Astrocyte (in vitro differentiated cells and primary cell): ENCODE measurements around the gene ASB7. TPM values are rescaled to one million over a fixed set of nuclear protein-coding genes. Genes with fewer than 3 reads are reported as not detected.
"Not testable (repeated sequence)": the region's sequence is repeated elsewhere in the genome, so short reads cannot be mapped to it uniquely, and the experiment has no call there.

Experiments used
- DNase-seq: peaks from one replicate; pipeline ENCODE4 v3.0.0-alpha.2; 2010; ENCODE audit warnings: low read depth
- FAIRE-seq: peaks from 2 replicates; lab custom pipeline; 2011; peaks lifted over from hg19 to GRCh38; lab: Jason Lieb, UNC
- H2AFZ ChIP-seq: 2 replicates; pipeline ENCODE4 v1.6.0; 2012; ENCODE audit warnings: low read depth, low read length, inconsistent platforms
- H3K27ac ChIP-seq: 2 replicates; pipeline ENCODE4 v1.5.1; 2011; ENCODE audit warnings: low read depth, low read length, inconsistent platforms
- H3K27me3 ChIP-seq: 2 replicates; pipeline ENCODE4 v1.6.0; 2011; ENCODE audit warnings: low read length, inconsistent platforms; ENCODE audit not compliant: insufficient read depth
- H3K36me3 ChIP-seq: 2 replicates; pipeline ENCODE4 v1.5.1; 2011; ENCODE audit warnings: low read length, inconsistent platforms; ENCODE audit not compliant: insufficient read depth
- H3K4me1 ChIP-seq: 2 replicates; pipeline ENCODE4 v1.5.1; 2011; ENCODE audit warnings: low read length, inconsistent platforms; ENCODE audit not compliant: insufficient read depth
- H3K4me2 ChIP-seq: 2 replicates; pipeline ENCODE4 v1.6.0; 2012; ENCODE audit warnings: low read length, inconsistent platforms
- H3K4me3 ChIP-seq: 2 replicates; pipeline ENCODE4 v1.5.1; 2011; ENCODE audit warnings: low read depth, mild to moderate bottlenecking, low read length, inconsistent platforms; ENCODE audit not compliant: insufficient read depth
- H3K79me2 ChIP-seq: 2 replicates; pipeline ENCODE4 v1.6.0; 2012; ENCODE audit warnings: mild to moderate bottlenecking, low read length, inconsistent platforms; ENCODE audit not compliant: insufficient read depth
- H3K9ac ChIP-seq: 2 replicates; pipeline ENCODE4 v1.6.0; 2012; ENCODE audit warnings: mild to moderate bottlenecking, low read length, inconsistent platforms
- H3K9me3 ChIP-seq: 2 replicates; pipeline ENCODE4 v1.5.1; 2012; ENCODE audit warnings: low read depth, mild to moderate bottlenecking, low read length, inconsistent platforms; ENCODE audit not compliant: insufficient read depth
- H4K20me1 ChIP-seq: 2 replicates; pipeline ENCODE4 v1.6.0; 2012; ENCODE audit warnings: low read length, inconsistent platforms; ENCODE audit not compliant: insufficient read depth
- H3K27ac Mint-ChIP-seq: one replicate; pipeline ENCODE4 v1.8.0; 2021; ENCODE audit warnings: mild to moderate bottlenecking, mixed read lengths; ENCODE audit not compliant: unreplicated experiment
- H3K27me3 Mint-ChIP-seq: one replicate; pipeline ENCODE4 v1.8.0; 2021; ENCODE audit warnings: low read depth, mixed read lengths; ENCODE audit not compliant: unreplicated experiment
- H3K36me3 Mint-ChIP-seq: one replicate; pipeline ENCODE4 v1.8.0; 2021; ENCODE audit warnings: low read depth, mixed read lengths; ENCODE audit not compliant: unreplicated experiment
- H3K4me1 Mint-ChIP-seq: one replicate; pipeline ENCODE4 v1.8.0; 2021; ENCODE audit warnings: low read depth, mixed read lengths; ENCODE audit not compliant: unreplicated experiment
- H3K4me3 Mint-ChIP-seq: one replicate; pipeline ENCODE4 v1.8.0; 2021; ENCODE audit warnings: mild to moderate bottlenecking, moderate library complexity, mixed read lengths; ENCODE audit not compliant: unreplicated experiment
- H3K9me3 Mint-ChIP-seq: one replicate; pipeline ENCODE4 v1.8.0; 2021; ENCODE audit warnings: mild to moderate bottlenecking, mixed read lengths; ENCODE audit not compliant: unreplicated experiment
- CTCF ChIP-seq: IDR thresholded peaks from 2 replicates; pipeline ENCODE4 v1.5.1; 2011; ENCODE audit warnings: low read depth, mild to moderate bottlenecking, inconsistent platforms, low read length, moderate library complexity; ENCODE audit not compliant: insufficient read depth
- EZH2 ChIP-seq: IDR thresholded peaks from 2 replicates; pipeline ENCODE4 v1.6.1; 2012; ENCODE audit warnings: mild to moderate bottlenecking, low read length, inconsistent platforms; ENCODE audit not compliant: insufficient read depth
- total RNA-seq: library from RNA; stranded (reverse); gene quantifications from 2 replicates; pipeline ENCODE4 v1.2.1, GENCODE V29; 2021

The ASB7 gene
- total RNA-seq, 1 donor from 2014 or later: 14.4 TPM

GRCh38 chr15:100672959-100673358 is 70.6 kb downstream of the ASB7 start:
- H2AFZ ChIP-seq: no peak overlapping the region
- H3K9me3 ChIP-seq: no peaks in the 10 kb centered on the region
- no peak overlapping the region for H3K27ac ChIP-seq
- no peaks in the 10 kb centered on the region for H3K36me3 ChIP-seq
- H3K4me2 ChIP-seq: no peak overlapping the region
- no peaks in the 10 kb centered on the region for H3K79me2 ChIP-seq
- no peak overlapping the region for H3K4me3 ChIP-seq
- TF ChIP-seq CTCF (no peak), EZH2 (no peak)
- H4K20me1 ChIP-seq: no peaks in the 10 kb centered on the region
- Mint-ChIP-seq H3K36me3 (no peaks in the 10 kb centered on the region), H3K27ac (no peak overlapping the region), H3K27me3 (peaks cover 17% of the 10 kb centered on the region), H3K4me3 (no peak overlapping the region), H3K9me3 (peaks cover 13% of the 10 kb centered on the region), H3K4me1 (no peaks in the 10 kb centered on the region)
- H3K4me1 ChIP-seq: no peaks in the 10 kb centered on the region
- no peak overlapping the region for H3K9ac ChIP-seq
- H3K27me3 ChIP-seq: no peaks in the 10 kb centered on the region
- DNase-seq (no peak), FAIRE-seq (no peak)

GRCh38 chr15:100679151-100679550 is 76.8 kb downstream of the ASB7 start:
- H3K9me3 Mint-ChIP-seq: peaks cover 28% of the 10 kb centered on the region
- H3K9me3 ChIP-seq, H3K27me3 ChIP-seq, H3K27ac Mint-ChIP-seq, H4K20me1 ChIP-seq, FAIRE-seq, H3K9ac ChIP-seq, H3K4me1 Mint-ChIP-seq, DNase-seq, H3K36me3 Mint-ChIP-seq, H2AFZ ChIP-seq, H3K79me2 ChIP-seq, H3K4me3 Mint-ChIP-seq, H3K4me1 ChIP-seq, H3K4me3 ChIP-seq, H3K4me2 ChIP-seq, H3K36me3 ChIP-seq, H3K27ac ChIP-seq: not testable (repeated sequence)
- peaks cover 12% of the 10 kb centered on the region for H3K27me3 Mint-ChIP-seq

GRCh38 chr15:100680726-100681125 is 78.3 kb downstream of the ASB7 start:
- Histone ChIP-seq H4K20me1 (no peaks in the 10 kb centered on the region), H3K27ac (no peak overlapping the region), H3K27me3 (no peaks in the 10 kb centered on the region), H2AFZ (no peak overlapping the region), H3K79me2 (no peaks in the 10 kb centered on the region), H3K9ac (no peak overlapping the region), H3K36me3 (no peaks in the 10 kb centered on the region), H3K4me1 (no peaks in the 10 kb centered on the region), H3K4me3 (no peak overlapping the region), H3K9me3 (no peaks in the 10 kb centered on the region), H3K4me2 (no peak overlapping the region)
- Mint-ChIP-seq H3K36me3 (peaks cover 2% of the 10 kb centered on the region), H3K4me1 (peaks cover 9% of the 10 kb centered on the region), H3K9me3 (peaks cover 25% of the 10 kb centered on the region), H3K27ac (no peak overlapping the region), H3K4me3 (no peak overlapping the region), H3K27me3 (peaks cover 12% of the 10 kb centered on the region)
- TF ChIP-seq EZH2 (no peak), CTCF (no peak)
- DNase-seq (no peak), FAIRE-seq (no peak)
